PC-3 (cell line): ENCODE results near the gene RUFY1. TPM values are rescaled to one million over a fixed set of nuclear protein-coding genes. Genes with fewer than 3 reads are reported as not detected.
"Not testable (repeated sequence)": the region's sequence is repeated elsewhere in the genome, so short reads cannot be mapped to it uniquely, and the experiment has no call there.

ENCODE experiments used
- ATAC-seq: fragments of 200-7000 bp; cut with Tn5 transposase; 2 replicates; pipeline ENCODE4 v1.9.1; 2020; ENCODE audit warnings: mild to moderate bottlenecking, moderate library complexity
- BruUV-seq: library from RNA; stranded (reverse); fragments of 400-500 nt; replicated peaks from 2 replicates; lab custom pipeline; 2021; lab: Mats Ljungman, UMichigan
- CTCF ChIA-PET: fragments of 300-600 bp; sonication (Branson Sonifier 250); formaldehyde crosslinking; loops from one replicate; lab custom pipeline; 2022; ENCODE audit warnings: antibody characterized with exemption; lab: Charles Lee
- POLR2A ChIA-PET: fragments of 300-600 bp; sonication (Branson Sonifier 250); formaldehyde crosslinking; loops from one replicate; lab custom pipeline; 2022; ENCODE audit warnings: antibody characterized with exemption; ENCODE audit not compliant: unreplicated experiment; lab: Charles Lee
- DNase-seq: peaks from one replicate; pipeline ENCODE4 v3.0.0-alpha.2; 2015
- H2AFZ ChIP-seq: fragments of 300-600 bp; sonication (generic); 2 replicates; pipeline ENCODE4 v1.6.0; 2016; ENCODE audit warnings: antibody characterized with exemption, low read length
- H3F3A ChIP-seq: fragments of 300-600 bp; sonication (generic); one replicate; pipeline ENCODE4 v1.6.0; 2017; ENCODE audit warnings: antibody characterized with exemption, low read length, control low read depth, mild to moderate bottlenecking; ENCODE audit not compliant: unreplicated experiment
- H3K27ac ChIP-seq: fragments of 300-600 bp; sonication (generic); 2 replicates; pipeline ENCODE4 v1.5.1; 2016; ENCODE audit warnings: mild to moderate bottlenecking, low read length
- H3K27me3 ChIP-seq: fragments of 300-600 bp; sonication (generic); 2 replicates; pipeline ENCODE4 v1.6.1; 2016; ENCODE audit warnings: low read length, mixed read lengths
- H3K36me3 ChIP-seq: fragments of 300-600 bp; sonication (generic); 2 replicates; pipeline ENCODE4 v1.6.1; 2016; ENCODE audit warnings: low read depth, mixed run types, low read length, mixed read lengths
- H3K4me1 ChIP-seq: fragments of 300-600 bp; sonication (generic); 2 replicates; pipeline ENCODE4 v1.5.1; 2016; ENCODE audit warnings: low read length; ENCODE audit not compliant: insufficient read depth
- H3K4me2 ChIP-seq: fragments of 300-600 bp; sonication (generic); 2 replicates; pipeline ENCODE4 v1.6.0; 2016; ENCODE audit warnings: low read length
- H3K4me3 ChIP-seq: fragments of 300-600 bp; sonication (generic); 2 replicates; pipeline ENCODE4 v1.5.1; 2016; ENCODE audit warnings: mild to moderate bottlenecking, low read length, mixed read lengths
- H3K79me2 ChIP-seq: fragments of 300-600 bp; sonication (generic); 2 replicates; pipeline ENCODE4 v1.6.1; 2017; ENCODE audit warnings: low read length, mixed read lengths
- H3K9ac ChIP-seq: fragments of 300-600 bp; sonication (generic); 2 replicates; pipeline ENCODE4 v1.6.0; 2016; ENCODE audit warnings: mild to moderate bottlenecking, low read length
- H3K9me2 ChIP-seq: fragments of 300-600 bp; sonication (generic); replicated peaks from 2 replicates; pipeline ENCODE4 v1.6.1; 2016; ENCODE audit warnings: mixed run types, low read length, mixed read lengths
- H3K9me3 ChIP-seq: fragments of 300-600 bp; sonication (generic); 2 replicates; pipeline ENCODE4 v1.6.1; 2016; ENCODE audit warnings: low read length, mixed read lengths
- H4K20me1 ChIP-seq: fragments of 300-600 bp; sonication (generic); 2 replicates; pipeline ENCODE4 v1.6.1; 2016; ENCODE audit warnings: low read length, mixed read lengths
- intact Hi-C: fragments of 100-400 bp; cut with micrococcal nuclease; formaldehyde crosslinking; loops from 2 replicates; pipeline ENCODE4 v1.9.0; 2023
- total RNA-seq: library from RNA; depleted of rRNA; stranded (reverse); fragments of >200 nt; gene quantifications from 2 replicates; pipeline ENCODE4 v1.2.3, GENCODE V29; 2014; rRNA removed

RUFY1 gene
- total RNA-seq, 1 experiment from 2014 or later = 27.1 TPM

- H3K27ac ChIP-seq = not testable (repeated sequence)
Measured at GRCh38 chr5:179658179-179658856, 108.0 kb downstream of the RUFY1 start.

More at GRCh38 chr5:179658179-179658856, 108.0 kb downstream of the RUFY1 start:
- H3K9me3 ChIP-seq, H3F3A ChIP-seq, POLR2A ChIA-PET, H3K9me2 ChIP-seq, H4K20me1 ChIP-seq, H3K4me1 ChIP-seq, intact Hi-C loops, CTCF ChIA-PET, H3K79me2 ChIP-seq, H3K36me3 ChIP-seq, H3K27me3 ChIP-seq: not testable (repeated sequence)
- Histone ChIP-seq H3K9ac (peak overlapping the region; percentile 45; the same call in 1 of the 2 replicates), H3K4me2 (peak overlapping the region; percentile 87), H3K4me3 (peak overlapping the region; percentile 72), H2AFZ (peak overlapping the region; percentile 85)
- DNase-seq = peak; percentile 9
- BruUV-seq = TSS peak; percentile 92
- peak; percentile 58 for ATAC-seq

Other genes with a start within 250 kb of the RUFY1 start
- not detected in 2 replicates for gene ADAMTS2, start 205.1 kb upstream of the RUFY1 start, total RNA-seq
- gene HNRNPH1, start 73.1 kb downstream of the RUFY1 start, total RNA-seq = 533 and 610 TPM in 2 replicates
- gene CBY3, start 130.5 kb downstream of the RUFY1 start, total RNA-seq = 1.4 TPM in 1 of 2 replicates, not detected in the other
- gene CANX, start 148.4 kb downstream of the RUFY1 start, total RNA-seq = 293 and 348 TPM in 2 replicates
- gene MAML1, start 182.3 kb downstream of the RUFY1 start, total RNA-seq = 10.6 and 17.9 TPM in 2 replicates
- 1.5 and 3.6 TPM in 2 replicates for gene LTC4S, start 243.4 kb downstream of the RUFY1 start, total RNA-seq